Tibial nerve (tissue), 4 donors: Measurements from ENCODE around the gene MRPL50. TPM values are rescaled to one million over a fixed set of nuclear protein-coding genes. Genes with fewer than 3 reads are reported as not detected.

ENCODE experiments used
- DNase-seq, 2 donors: peaks; one replicate each; pipeline ENCODE4 v3.0.0-alpha.2; 2019; ENCODE audit warnings: low spot score in 2 of 2
- H3K27ac ChIP-seq, 4 donors: fragments of 200-600 bp; sonication (generic) in 3 of 4; one replicate each; pipeline ENCODE4 v1.5.1; 2017 to 2019; ENCODE audit warnings: mild to moderate bottlenecking in 1 of 4
- H3K27me3 ChIP-seq, 2 donors: fragments of 200-600 bp; sonication (generic) in 1 of 2; one replicate each; pipeline versions ENCODE4 v1.5.1 to v1.6.0; 2017 to 2019
- H3K36me3 ChIP-seq, 3 donors: fragments of 200-600 bp; sonication (generic); one replicate each; pipeline ENCODE4 v1.5.1; 2018 to 2019
- H3K4me1 ChIP-seq, 4 donors: fragments of 200-600 bp; sonication (generic) in 3 of 4; one replicate each; pipeline ENCODE4 v1.5.1; 2017 to 2019
- H3K4me3 ChIP-seq, 4 donors: fragments of 200-600 bp; sonication (generic) in 3 of 4; one replicate each; pipeline ENCODE4 v1.5.1; 2017 to 2019; ENCODE audit warnings: mild to moderate bottlenecking in 1 of 4, moderate library complexity in 1 of 4
- H3K9me3 ChIP-seq, 4 donors: fragments of 200-600 bp; sonication (generic) in 3 of 4; one replicate each; pipeline ENCODE4 v1.5.1; 2017 to 2019
- CTCF ChIP-seq, 5 experiments: fragments of 200-600 bp in 3 of 5; fragments of 450-650 bp in 2 of 5; sonication (generic) in 3 of 5; IDR thresholded peaks; one replicate each; pipeline ENCODE4 v1.5.1; 2016 to 2019; ENCODE audit warnings: antibody characterized with exemption in 5 of 5, mild to moderate bottlenecking in 3 of 5, moderate library complexity in 2 of 5
- EP300 ChIP-seq, 2 donors: sonication (generic); formaldehyde crosslinking; IDR thresholded peaks; one replicate each; pipeline ENCODE4 v1.6.1; 2017; ENCODE audit warnings: antibody characterized with exemption in 2 of 2, mild to moderate bottlenecking in 1 of 2
- POLR2A ChIP-seq, 2 donors: fragments of 450-650 bp; IDR thresholded peaks; one replicate each; pipeline ENCODE4 v1.6.1; 2017; ENCODE audit warnings: antibody characterized with exemption in 2 of 2, mild to moderate bottlenecking in 2 of 2, moderate library complexity in 2 of 2
- WGBS, 2 donors: methylation state at CpG; one replicate each; pipeline ENCODE4 v1.1.5; 2018; 5-methylcytosine and 5-hydroxymethylcytosine counted together
- total RNA-seq, 4 donors: library from RNA; depleted of rRNA; stranded (reverse); fragments of >200 nt; gene quantifications; one replicate each; pipeline ENCODE4 v1.1.0, GENCODE V29; 2016

MRPL50 gene
- total RNA-seq, 4 donors from 2014 or later: 6.3 to 10.9 (median 8.5) TPM

DNA sequence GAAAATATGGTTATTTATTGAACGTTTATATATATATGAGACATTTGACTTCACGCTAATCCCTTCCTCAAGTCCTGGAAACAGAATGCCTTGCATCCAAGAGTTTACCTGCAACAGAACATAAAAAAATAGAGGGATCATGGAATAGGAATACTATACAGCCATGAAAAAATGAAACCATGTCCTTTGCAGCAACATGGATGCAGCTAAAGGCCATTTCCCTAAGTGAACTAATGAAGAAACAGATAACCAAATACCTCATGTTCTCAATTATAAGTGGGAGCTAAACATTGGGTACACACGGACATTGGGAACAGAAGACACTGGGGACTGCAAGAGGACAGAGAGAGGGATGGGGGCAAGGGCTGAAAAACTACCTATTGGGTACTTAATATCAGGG lies 26.6 kb downstream of the MRPL50 start:
- Histone ChIP-seq H3K36me3 (no peaks in the 10 kb centered on the region), H3K4me1 (no peaks in the 10 kb centered on the region), H3K27me3 (no peaks in the 10 kb centered on the region), H3K27ac (no peak overlapping the region), H3K4me3 (no peak overlapping the region), H3K9me3 (no peaks in the 10 kb centered on the region)
- no peak for DNase-seq
- 95% methylated on average over 3 of the region's 3 CpGs for WGBS, 2 donors
- TF ChIP-seq POLR2A (IDR thresholded peaks at IDR 0.05) (no peak), CTCF (IDR thresholded peaks at IDR 0.05) (no peak), EP300 (IDR thresholded peaks at IDR 0.05) (no peak)

- Histone ChIP-seq H3K4me3 (no peak overlapping the region), H3K9me3 (no peaks in the 10 kb centered on the region), H3K27ac (no peak overlapping the region), H3K36me3 (no peaks in the 10 kb centered on the region), H3K27me3 (no peaks in the 10 kb centered on the region), H3K4me1 (no peaks in the 10 kb centered on the region)
- TF ChIP-seq CTCF (IDR thresholded peaks at IDR 0.05) (no peak), EP300 (IDR thresholded peaks at IDR 0.05) (no peak), POLR2A (IDR thresholded peaks at IDR 0.05) (no peak)
- DNase-seq: no peak
- 76 to 78% methylated on average over 2 of the region's 2 CpGs for WGBS, 2 donors
Observed at GRCh38 chr9:101369884-101370531, 28.4 kb downstream of the MRPL50 start.

- no peak for TF ChIP-seq POLR2A (IDR thresholded peaks at IDR 0.05)
- TF ChIP-seq CTCF (IDR thresholded peaks at IDR 0.05): no peak
- no peak for TF ChIP-seq EP300 (IDR thresholded peaks at IDR 0.05)
- WGBS, 2 donors: 61 to 65% methylated on average over 2 of the region's 2 CpGs
- H3K4me3 ChIP-seq: no peak overlapping the region
- H3K27ac ChIP-seq: no peak overlapping the region
- DNase-seq: no peak
- no peaks in the 10 kb centered on the region for H3K27me3 ChIP-seq
- no peaks in the 10 kb centered on the region for H3K4me1 ChIP-seq
- H3K9me3 ChIP-seq: no peaks in the 10 kb centered on the region
- no peaks in the 10 kb centered on the region for H3K36me3 ChIP-seq
Observed at GRCh38 chr9:101369286-101369685, 29.1 kb downstream of the MRPL50 start.

GRCh38 chr9:101367323-101367722 lies 31.1 kb downstream of the MRPL50 start:
- 96 to 98% methylated on average over 3 of the region's 3 CpGs for WGBS, 2 donors
- no peaks in the 10 kb centered on the region for H3K27me3 ChIP-seq
- no peaks in the 10 kb centered on the region for H3K36me3 ChIP-seq
- no peaks in the 10 kb centered on the region for H3K4me1 ChIP-seq
- no peaks in the 10 kb centered on the region for H3K9me3 ChIP-seq
- no peak overlapping the region for H3K4me3 ChIP-seq
- DNase-seq: no peak
- no peak for TF ChIP-seq CTCF (IDR thresholded peaks at IDR 0.05)
- TF ChIP-seq EP300 (IDR thresholded peaks at IDR 0.05): no peak
- TF ChIP-seq POLR2A (IDR thresholded peaks at IDR 0.05): no peak
- H3K27ac ChIP-seq: no peak overlapping the region

GRCh38 chr9:101366038-101366756 lies 32.2 kb downstream of the MRPL50 start:
- H3K4me1 ChIP-seq: no peaks in the 10 kb centered on the region

More at GRCh38 chr9:101366038-101366756, 32.2 kb downstream of the MRPL50 start:
- Histone ChIP-seq H3K27ac (no peak overlapping the region), H3K9me3 (no peaks in the 10 kb centered on the region), H3K4me3 (no peak overlapping the region), H3K27me3 (no peaks in the 10 kb centered on the region), H3K36me3 (no peaks in the 10 kb centered on the region)
- 62 to 67% methylated on average over 5 of the region's 5 CpGs for WGBS, 2 donors
- no peak for TF ChIP-seq EP300 (IDR thresholded peaks at IDR 0.05)
- no peak for TF ChIP-seq CTCF (IDR thresholded peaks at IDR 0.05)
- TF ChIP-seq POLR2A (IDR thresholded peaks at IDR 0.05): no peak
- no peak for DNase-seq
